HG03342 (cell line): ENCODE measurements around the gene NES.
"Not testable (repeated sequence)": the region's sequence is repeated elsewhere in the genome, so short reads cannot be mapped to it uniquely, and the experiment has no call there.

Experiments
- ATAC-seq: cut with Tn5 transposase; IDR thresholded peaks from one replicate; pipeline ENCODE4 v1.9.1; 2021; ENCODE audit warnings: mild to moderate bottlenecking, moderate library complexity; ENCODE audit not compliant: unreplicated experiment

Gene NES

GRCh38 chr1:156646738-156647211 lies 30.4 kb downstream of the NES start:
- ATAC-seq = no peak

- no peak for ATAC-seq
These were observed 31.5 kb downstream of the NES start for GRCh38 chr1:156645666-156646065.

GRCh38 chr1:156645056-156645455 lies 32.2 kb downstream of the NES start:
- ATAC-seq = no peak

- no peak for ATAC-seq
These were observed 32.6 kb downstream of the NES start for GRCh38 chr1:156644640-156645039.

- ATAC-seq = no peak
These were observed 33.1 kb downstream of the NES start for GRCh38 chr1:156644146-156644545.

GRCh38 chr1:156643778-156644092 lies 33.5 kb downstream of the NES start:
- ATAC-seq = no peak

GRCh38 chr1:156643049-156643777 lies 34.0 kb downstream of the NES start:
- ATAC-seq = no peak

- no peak for ATAC-seq
These were observed 34.8 kb downstream of the NES start for GRCh38 chr1:156642265-156643048.

- no peak for ATAC-seq
These were observed 35.4 kb downstream of the NES start, which contains the start of gene BCAN for GRCh38 chr1:156641761-156642264. BCAN (plus strand) TSS chr1:156642117; CDS start chr1:156646055, 3,938 bp downstream.

GRCh38 chr1:156640842-156641706 lies 36.1 kb downstream of the NES start:
- ATAC-seq = no peak

GRCh38 chr1:156639601-156640101 lies 37.6 kb downstream of the NES start:
- ATAC-seq = no peak

- ATAC-seq = no peak
These were observed 38.8 kb downstream of the NES start for GRCh38 chr1:156638189-156638985.

GRCh38 chr1:156632355-156632754 lies 44.9 kb downstream of the NES start:
- no peak for ATAC-seq

GRCh38 chr1:156631152-156631551 lies 46.1 kb downstream of the NES start:
- ATAC-seq = not testable (repeated sequence)

- ATAC-seq = no peak
These were observed 47.3 kb downstream of the NES start for GRCh38 chr1:156629823-156630449.

- ATAC-seq = no peak
These were observed 49.8 kb downstream of the NES start for GRCh38 chr1:156627313-156627880.

GRCh38 chr1:156626079-156626438 lies 51.1 kb downstream of the NES start:
- ATAC-seq = no peak

GRCh38 chr1:156625436-156626078 lies 51.6 kb downstream of the NES start:
- ATAC-seq = no peak
